BJ (cell line): ENCODE data around the gene CAD. TPM values are rescaled to one million over a fixed set of nuclear protein-coding genes. Genes with fewer than 3 reads are reported as not detected.

ENCODE experiments used
- CTCF ChIA-PET: fragments of 350-600 bp; formaldehyde crosslinking; extraction: SDS; loops from one replicate; lab custom pipeline; 2021; ENCODE audit warnings: antibody characterized with exemption, inconsistent platforms; lab: Yijun Ruan, JAX
- POLR2A ChIA-PET: fragments of 300-600 bp; sonication (Branson Sonifier 250); formaldehyde crosslinking; extraction: SDS; loops from one replicate; lab custom pipeline; 2021; ENCODE audit warnings: antibody characterized with exemption; lab: Charles Lee
- DNase-seq: peaks from one replicate; pipeline ENCODE4 v3.0.0-alpha.2; 2011; ENCODE audit warnings: low read depth
- H3K27me3 ChIP-seq: 2 replicates; pipeline ENCODE4 v1.6.0; 2011; ENCODE audit warnings: low read length; ENCODE audit not compliant: control insufficient read depth, insufficient read depth
- H3K36me3 ChIP-seq: 2 replicates; pipeline ENCODE4 v1.5.1; 2011; ENCODE audit warnings: low read length; ENCODE audit not compliant: control insufficient read depth, insufficient read depth
- H3K4me3 ChIP-seq: 2 replicates; pipeline ENCODE4 v1.5.1; 2011; ENCODE audit warnings: low read depth, mild to moderate bottlenecking, control low read depth, low read length
- polyA plus RNA-seq: library from polyadenylated mRNA; depleted of rRNA; stranded (reverse); fragments of >200 nt; gene quantifications from 2 replicates; pipeline ENCODE4 v1.2.3, GENCODE V29; 2011
- TF ChIP-seq, protein P1 (sequence below): IDR thresholded peaks from 2 replicates; pipeline ENCODE4 v1.5.1; 2011; ENCODE audit warnings: low read depth, mild to moderate bottlenecking, control low read depth, inconsistent platforms, low read length, moderate library complexity; ENCODE audit not compliant: insufficient read depth

CAD gene
- polyA plus RNA-seq, 1 experiment, result 26.6 TPM

DNA sequence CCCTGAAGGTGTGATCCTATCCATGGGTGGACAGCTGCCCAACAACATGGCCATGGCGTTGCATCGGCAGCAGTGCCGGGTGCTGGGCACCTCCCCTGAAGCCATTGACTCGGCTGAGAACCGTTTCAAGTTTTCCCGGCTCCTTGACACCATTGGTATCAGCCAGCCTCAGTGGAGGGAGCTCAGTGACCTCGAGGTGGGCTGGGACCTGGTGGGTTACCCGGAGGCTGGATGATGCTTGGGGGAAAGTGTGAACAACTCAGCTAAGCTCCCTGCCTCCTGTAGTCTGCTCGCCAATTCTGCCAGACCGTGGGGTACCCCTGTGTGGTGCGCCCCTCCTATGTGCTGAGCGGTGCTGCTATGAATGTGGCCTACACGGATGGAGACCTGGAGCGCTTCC, 16.2 kb downstream of the CAD start:
- CTCF ChIA-PET, result interaction anchor here (1.2 to 1.6 kb wide), 2 partner anchors 12 to 16 kb away, joined by 3 to 4 read pairs; no protein-coding TSS in a partner anchor
- H3K36me3 ChIP-seq, result peaks cover 48% of the 10 kb centered on the region
- no peak overlapping the region for H3K4me3 ChIP-seq
- TF ChIP-seq, protein P1, sequence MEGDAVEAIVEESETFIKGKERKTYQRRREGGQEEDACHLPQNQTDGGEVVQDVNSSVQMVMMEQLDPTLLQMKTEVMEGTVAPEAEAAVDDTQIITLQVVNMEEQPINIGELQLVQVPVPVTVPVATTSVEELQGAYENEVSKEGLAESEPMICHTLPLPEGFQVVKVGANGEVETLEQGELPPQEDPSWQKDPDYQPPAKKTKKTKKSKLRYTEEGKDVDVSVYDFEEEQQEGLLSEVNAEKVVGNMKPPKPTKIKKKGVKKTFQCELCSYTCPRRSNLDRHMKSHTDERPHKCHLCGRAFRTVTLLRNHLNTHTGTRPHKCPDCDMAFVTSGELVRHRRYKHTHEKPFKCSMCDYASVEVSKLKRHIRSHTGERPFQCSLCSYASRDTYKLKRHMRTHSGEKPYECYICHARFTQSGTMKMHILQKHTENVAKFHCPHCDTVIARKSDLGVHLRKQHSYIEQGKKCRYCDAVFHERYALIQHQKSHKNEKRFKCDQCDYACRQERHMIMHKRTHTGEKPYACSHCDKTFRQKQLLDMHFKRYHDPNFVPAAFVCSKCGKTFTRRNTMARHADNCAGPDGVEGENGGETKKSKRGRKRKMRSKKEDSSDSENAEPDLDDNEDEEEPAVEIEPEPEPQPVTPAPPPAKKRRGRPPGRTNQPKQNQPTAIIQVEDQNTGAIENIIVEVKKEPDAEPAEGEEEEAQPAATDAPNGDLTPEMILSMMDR, result no peak
- no peak for DNase-seq
- no peaks in the 10 kb centered on the region for H3K27me3 ChIP-seq
- POLR2A ChIA-PET, result no interaction called here

DNA sequence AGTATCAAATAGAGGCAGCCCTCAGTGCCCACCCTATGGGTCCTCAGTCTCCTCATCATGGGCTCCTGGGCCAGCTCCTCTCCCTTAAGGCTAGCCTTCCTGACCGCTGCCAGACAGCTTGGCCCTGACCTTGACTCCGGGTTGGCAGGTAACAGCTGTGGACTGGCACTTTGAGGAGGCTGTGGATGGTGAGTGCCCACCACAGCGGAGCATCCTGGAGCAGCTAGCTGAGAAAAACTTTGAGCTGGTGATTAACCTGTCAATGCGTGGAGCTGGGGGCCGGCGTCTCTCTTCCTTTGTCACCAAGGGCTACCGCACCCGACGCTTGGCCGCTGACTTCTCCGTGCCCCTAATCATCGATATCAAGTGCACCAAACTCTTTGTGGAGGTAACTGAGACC, 19.0 kb downstream of the CAD start:
- POLR2A ChIA-PET, result no interaction called here
- TF ChIP-seq, protein P1, result no peak
- DNase-seq, result no peak
- Histone ChIP-seq H3K4me3 (no peak overlapping the region), H3K36me3 (peaks cover 60% of the 10 kb centered on the region), H3K27me3 (no peaks in the 10 kb centered on the region)
- CTCF ChIA-PET, result interaction anchor here (0.9 to 2.2 kb wide), 2 partner anchors 7 to 44 kb away, joined by 3 to 5 read pairs; no protein-coding TSS in a partner anchor

DNA sequence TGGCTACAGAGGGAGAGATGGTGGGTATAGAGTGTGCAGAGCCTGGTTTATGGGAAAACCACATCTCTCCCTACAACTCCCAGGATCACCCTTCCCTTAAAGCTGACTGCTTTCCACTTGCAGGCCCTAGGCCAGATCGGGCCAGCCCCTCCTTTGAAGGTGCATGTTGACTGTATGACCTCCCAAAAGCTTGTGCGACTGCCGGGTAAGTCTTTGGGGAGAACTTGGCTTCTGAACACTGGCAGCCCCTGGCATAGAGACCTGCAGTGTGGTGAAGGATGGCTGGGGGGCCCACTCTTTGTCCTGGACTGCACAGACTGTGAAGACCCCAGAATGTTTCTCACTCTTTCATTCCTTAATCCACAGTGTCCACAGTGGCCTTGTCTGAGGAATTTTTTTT, 19.5 kb downstream of the CAD start:
- H3K4me3 ChIP-seq, result no peak overlapping the region
- ChIA-PET CTCF (interaction anchor here (0.9 kb wide), 1 partner anchor 43 kb away, joined by 3 read pairs; no protein-coding TSS in a partner anchor), POLR2A (no interaction called here)
- TF ChIP-seq, protein P1, result no peak
- H3K36me3 ChIP-seq, result peaks cover 62% of the 10 kb centered on the region
- no peak for DNase-seq
- no peaks in the 10 kb centered on the region for H3K27me3 ChIP-seq

DNA sequence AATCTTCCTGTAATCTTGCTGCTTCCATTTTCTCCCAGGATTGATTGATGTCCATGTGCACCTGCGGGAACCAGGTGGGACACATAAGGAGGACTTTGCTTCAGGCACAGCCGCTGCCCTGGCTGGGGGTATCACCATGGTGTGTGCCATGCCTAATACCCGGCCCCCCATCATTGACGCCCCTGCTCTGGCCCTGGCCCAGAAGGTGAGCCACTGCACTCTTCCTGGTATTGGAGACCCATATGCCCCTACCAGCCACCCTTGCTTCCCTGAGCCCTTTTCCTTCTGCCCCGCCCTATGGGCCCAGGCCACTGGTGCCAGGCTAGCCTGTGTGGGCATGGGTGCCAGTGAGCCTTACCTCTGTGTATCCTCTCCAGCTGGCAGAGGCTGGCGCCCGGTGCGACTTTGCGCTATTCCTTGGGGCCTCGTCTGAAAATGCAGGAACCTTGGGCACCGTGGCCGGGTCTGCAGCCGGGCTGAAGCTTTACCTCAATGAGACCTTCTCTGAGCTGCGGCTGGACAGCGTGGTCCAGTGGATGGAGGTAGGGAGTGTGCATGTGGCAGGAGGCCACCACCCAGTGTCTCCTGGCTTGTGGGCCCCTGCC, 20.3 kb downstream of the CAD start:
- CTCF ChIA-PET, result no interaction called here
- DNase-seq, result no peak
- TF ChIP-seq, protein P1, result no peak
- POLR2A ChIA-PET, result no interaction called here
- no peak overlapping the region for H3K4me3 ChIP-seq
- no peaks in the 10 kb centered on the region for H3K27me3 ChIP-seq
- peaks cover 61% of the 10 kb centered on the region for H3K36me3 ChIP-seq

DNA sequence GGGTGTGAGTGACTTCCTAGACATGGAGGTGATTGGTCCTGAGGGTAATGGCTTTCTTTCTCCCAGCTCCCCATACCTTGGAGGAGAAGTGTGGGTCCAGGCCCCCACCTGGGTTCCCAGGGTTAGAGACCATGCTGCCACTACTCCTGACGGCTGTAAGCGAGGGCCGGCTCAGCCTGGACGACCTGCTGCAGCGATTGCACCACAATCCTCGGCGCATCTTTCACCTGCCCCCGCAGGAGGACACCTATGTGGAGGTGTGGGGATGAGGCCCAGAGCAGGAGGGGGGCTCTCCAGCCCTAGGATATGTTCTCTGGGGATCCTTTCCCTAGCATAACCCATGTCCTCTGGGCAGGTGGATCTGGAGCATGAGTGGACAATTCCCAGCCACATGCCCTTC, 21.8 kb downstream of the CAD start:
- peaks cover 52% of the 10 kb centered on the region for H3K36me3 ChIP-seq
- no peak for DNase-seq
- ChIA-PET CTCF (no interaction called here), POLR2A (interaction anchor here (0.7 kb wide), 1 partner anchor 67 kb away, joined by 3 read pairs; no protein-coding TSS in a partner anchor)
- no peak overlapping the region for H3K4me3 ChIP-seq
- H3K27me3 ChIP-seq, result no peaks in the 10 kb centered on the region
- TF ChIP-seq, protein P1, result no peak
